Left lung (tissue), 10 donors: Measurements from ENCODE around the gene LTBP1. TPM values are rescaled to one million over a fixed set of nuclear protein-coding genes. Genes with fewer than 3 reads are reported as not detected.

Experiments
- ATAC-seq: fragments of 200-7000 bp; cut with Tn5 transposase; one replicate; pipeline ENCODE4 v1.9.1; 2020; ENCODE audit warnings: moderate library complexity
- DNase-seq, 4 donors: peaks; one replicate each; pipeline ENCODE4 v3.0.0-alpha.2; 2013 to 2020
- H3K27ac ChIP-seq, 2 donors: fragments of 200-600 bp; sonication (generic) in 1 of 2; one replicate each; pipeline versions ENCODE4 v1.5.0 to v1.8.0; 2020 to 2021
- H3K27me3 ChIP-seq, 2 donors: fragments of 200-600 bp; sonication (generic) in 1 of 2; one replicate each; pipeline versions ENCODE4 v1.5.0 to v1.8.0; 2020 to 2021
- H3K36me3 ChIP-seq, 2 donors: fragments of 200-600 bp; sonication (generic) in 1 of 2; one replicate each; pipeline versions ENCODE4 v1.5.0 to v1.8.0; 2020 to 2021
- H3K4me1 ChIP-seq, 2 donors: fragments of 200-600 bp; one replicate each; pipeline ENCODE4 v1.8.0; 2021
- H3K4me3 ChIP-seq, 2 donors: fragments of 200-600 bp; sonication (generic) in 1 of 2; one replicate each; pipeline versions ENCODE4 v1.5.0 to v1.8.0; 2020 to 2021; ENCODE audit warnings: mild to moderate bottlenecking in 1 of 2
- H3K9me3 ChIP-seq, 2 donors: fragments of 200-600 bp; sonication (generic) in 1 of 2; one replicate each; pipeline versions ENCODE4 v1.5.0 to v1.8.0; 2020 to 2021
- intact Hi-C, 2 donors: fragments of 100-400 bp; cut with DNase I; formaldehyde crosslinking; loops; one replicate each; pipeline versions ENCODE4 v1.11.2 to v1.14.2; 2022
- polyA plus RNA-seq, 6 donors: library from polyadenylated mRNA; unstranded; fragments of 120-200 nt; gene quantifications; one replicate each; pipeline ENCODE4 v1.2.1, GENCODE V29; 2013; ENCODE audit not compliant: insufficient read length in 6 of 6
- total RNA-seq, 2 donors: library from RNA; stranded (reverse); fragmentation: NEBNext Ultra II Directional; extraction: Animal tissue kit (Norgen Biotek cat#: 25700); gene quantifications; one replicate each; pipeline ENCODE4 v1.2.1, GENCODE V29; 2021
- TF ChIP-seq, protein P1 (sequence below), 2 donors: fragments of 200-600 bp; sonication (generic) in 1 of 2; IDR thresholded peaks; one replicate each; pipeline versions ENCODE4 v1.5.0 to v1.8.0; 2021; ENCODE audit warnings: antibody characterized with exemption in 2 of 2
- donor health status: DM: no; HTN: yes; CAD: no.
- donor health status: DM: no; HTN: no; CAD: no.

LTBP1 gene
- total and polyA plus RNA-seq, 8 donors: 35.4 to 81.2 (median 50.9) TPM

DNA sequence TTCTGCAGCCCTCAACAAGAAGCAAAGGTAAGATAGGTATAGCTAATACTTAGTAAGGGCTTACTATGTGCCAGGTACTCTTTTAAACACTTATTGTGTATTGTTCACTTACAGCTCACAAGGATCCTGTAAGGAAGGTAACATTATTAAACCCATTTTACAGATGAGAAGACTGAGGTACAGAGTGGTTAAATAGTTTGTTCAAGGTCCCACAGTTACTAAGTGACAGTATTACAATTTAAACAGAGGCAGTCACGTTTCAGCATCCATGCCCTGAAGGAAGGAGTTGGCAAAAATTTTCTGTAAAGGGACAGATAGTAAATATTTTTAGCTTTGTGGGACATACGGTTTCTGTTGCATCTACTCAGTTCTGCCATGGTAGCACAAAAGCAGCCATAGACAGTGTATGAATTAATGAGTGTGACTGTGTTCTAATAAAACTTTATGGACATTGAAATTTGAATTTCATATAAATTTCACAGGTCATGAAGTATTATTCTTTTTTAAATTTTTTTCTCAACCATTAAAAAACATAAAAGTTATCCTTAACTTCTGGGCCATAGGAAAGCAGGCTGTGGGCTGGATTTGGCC is 75.7 kb downstream of the LTBP1 start:
- no peak overlapping the region for H3K27ac ChIP-seq
- H3K27me3 ChIP-seq: no peaks in the 10 kb centered on the region
- H3K4me3 ChIP-seq: no peak overlapping the region
- H3K36me3 ChIP-seq: no peaks in the 10 kb centered on the region
- intact Hi-C loops: loop anchor here in 1 of 2 donors (10.0 kb wide), 1 partner anchor 248 kb away; no protein-coding TSS in a partner anchor
- DNase-seq: no peak
- peaks cover 0 to 7% of the 10 kb centered on the region in 2 donors for H3K4me1 ChIP-seq
- H3K9me3 ChIP-seq: no peaks in the 10 kb centered on the region
- no peak for ATAC-seq
- TF ChIP-seq, protein P1, sequence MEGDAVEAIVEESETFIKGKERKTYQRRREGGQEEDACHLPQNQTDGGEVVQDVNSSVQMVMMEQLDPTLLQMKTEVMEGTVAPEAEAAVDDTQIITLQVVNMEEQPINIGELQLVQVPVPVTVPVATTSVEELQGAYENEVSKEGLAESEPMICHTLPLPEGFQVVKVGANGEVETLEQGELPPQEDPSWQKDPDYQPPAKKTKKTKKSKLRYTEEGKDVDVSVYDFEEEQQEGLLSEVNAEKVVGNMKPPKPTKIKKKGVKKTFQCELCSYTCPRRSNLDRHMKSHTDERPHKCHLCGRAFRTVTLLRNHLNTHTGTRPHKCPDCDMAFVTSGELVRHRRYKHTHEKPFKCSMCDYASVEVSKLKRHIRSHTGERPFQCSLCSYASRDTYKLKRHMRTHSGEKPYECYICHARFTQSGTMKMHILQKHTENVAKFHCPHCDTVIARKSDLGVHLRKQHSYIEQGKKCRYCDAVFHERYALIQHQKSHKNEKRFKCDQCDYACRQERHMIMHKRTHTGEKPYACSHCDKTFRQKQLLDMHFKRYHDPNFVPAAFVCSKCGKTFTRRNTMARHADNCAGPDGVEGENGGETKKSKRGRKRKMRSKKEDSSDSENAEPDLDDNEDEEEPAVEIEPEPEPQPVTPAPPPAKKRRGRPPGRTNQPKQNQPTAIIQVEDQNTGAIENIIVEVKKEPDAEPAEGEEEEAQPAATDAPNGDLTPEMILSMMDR (IDR thresholded peaks at IDR 0.05): no peak

DNA sequence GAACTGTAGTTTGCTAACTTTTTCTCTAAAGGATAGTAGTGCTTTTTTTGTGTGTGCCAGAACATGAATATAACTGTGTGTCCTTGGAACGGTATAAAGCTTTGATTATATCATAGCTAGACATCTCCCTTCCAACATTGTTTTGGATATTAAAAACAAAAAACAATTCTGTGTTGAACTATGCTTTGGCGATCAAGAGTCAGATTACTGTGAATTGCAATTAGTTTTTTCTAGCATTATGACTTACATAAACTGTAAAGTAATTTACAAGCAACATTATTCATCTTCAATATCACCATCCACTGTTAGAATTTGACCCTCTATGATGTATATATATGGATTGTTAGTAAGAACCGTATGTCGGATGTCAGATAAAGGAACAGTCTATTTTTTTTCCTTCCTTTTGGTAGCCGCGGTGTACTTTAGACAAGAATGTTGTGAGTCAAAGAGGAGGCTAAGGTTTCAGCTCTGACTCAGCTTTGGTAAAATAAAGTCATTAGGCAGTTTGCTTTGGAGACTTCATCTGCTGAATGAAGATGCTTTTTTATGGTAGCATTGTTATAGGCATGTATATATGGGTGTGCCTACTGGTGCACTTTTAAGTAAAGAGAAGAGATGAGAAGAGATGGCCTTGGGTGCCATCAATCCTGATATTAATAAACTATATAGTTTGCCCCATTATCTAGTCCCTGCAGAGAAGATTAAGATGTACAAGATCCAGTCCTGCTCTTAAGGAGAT is 76.4 kb downstream of the LTBP1 start:
- Histone ChIP-seq H3K27ac (no peak overlapping the region), H3K36me3 (no peaks in the 10 kb centered on the region)
- DNase-seq: no peak

DNA sequence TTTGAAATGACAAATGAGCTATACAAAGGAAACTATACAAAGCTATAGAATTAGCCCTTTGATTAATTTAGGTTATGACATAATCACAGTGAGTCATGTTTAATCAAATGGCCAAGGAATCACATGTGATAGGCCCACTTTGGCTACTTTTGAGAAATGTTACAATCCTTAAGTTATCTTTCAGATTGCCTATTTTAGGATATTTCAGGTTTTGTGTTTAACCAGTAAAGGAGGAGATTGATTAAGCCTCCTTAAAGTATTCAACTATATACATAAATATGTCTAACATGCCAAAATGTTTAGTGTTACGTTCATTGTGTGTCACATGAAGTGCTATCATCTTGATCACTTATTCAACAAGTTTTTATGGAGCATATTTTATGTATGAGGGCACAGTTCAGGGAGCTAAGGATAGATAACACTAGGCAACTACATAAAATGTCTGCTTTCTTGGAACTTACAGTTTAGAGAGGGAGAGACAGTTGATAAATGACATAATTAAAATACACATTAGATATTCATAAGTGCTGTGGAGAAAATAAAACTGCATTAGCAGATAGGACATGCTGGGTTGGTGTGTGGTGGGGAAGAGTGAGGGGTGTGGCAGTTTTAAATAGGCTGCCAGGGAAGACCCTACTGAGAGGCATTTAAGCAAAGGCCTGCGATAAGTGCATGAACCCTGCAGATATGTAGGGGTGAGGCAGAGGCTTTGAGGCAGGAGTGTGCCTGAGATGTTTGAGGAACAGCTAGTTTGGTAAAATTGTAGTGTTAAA is 77.2 kb downstream of the LTBP1 start:
- TF ChIP-seq, protein P1 (IDR thresholded peaks at IDR 0.05): no peak
- Histone ChIP-seq H3K36me3 (no peaks in the 10 kb centered on the region), H3K4me1 (peaks cover 0 to 7% of the 10 kb centered on the region in 2 donors), H3K9me3 (no peaks in the 10 kb centered on the region), H3K27ac (no peak overlapping the region), H3K4me3 (no peak overlapping the region), H3K27me3 (no peaks in the 10 kb centered on the region)
- ATAC-seq (no peak), DNase-seq (no peak)
- intact Hi-C loops: loop anchor here in 1 of 2 donors (10.0 kb wide), 1 partner anchor 249 kb away; no protein-coding TSS in a partner anchor

More for the DNA sequence above, 76.4 kb downstream of the LTBP1 start:
- Histone ChIP-seq H3K4me3 (no peak overlapping the region), H3K27me3 (no peaks in the 10 kb centered on the region), H3K4me1 (peaks cover 0 to 7% of the 10 kb centered on the region in 2 donors), H3K9me3 (no peaks in the 10 kb centered on the region)
- TF ChIP-seq, protein P1 (IDR thresholded peaks at IDR 0.05): no peak
- intact Hi-C loops: loop anchor here in 1 of 2 donors (10.0 kb wide), 1 partner anchor 248 kb away; no protein-coding TSS in a partner anchor
- ATAC-seq: peak; percentile 25

DNA sequence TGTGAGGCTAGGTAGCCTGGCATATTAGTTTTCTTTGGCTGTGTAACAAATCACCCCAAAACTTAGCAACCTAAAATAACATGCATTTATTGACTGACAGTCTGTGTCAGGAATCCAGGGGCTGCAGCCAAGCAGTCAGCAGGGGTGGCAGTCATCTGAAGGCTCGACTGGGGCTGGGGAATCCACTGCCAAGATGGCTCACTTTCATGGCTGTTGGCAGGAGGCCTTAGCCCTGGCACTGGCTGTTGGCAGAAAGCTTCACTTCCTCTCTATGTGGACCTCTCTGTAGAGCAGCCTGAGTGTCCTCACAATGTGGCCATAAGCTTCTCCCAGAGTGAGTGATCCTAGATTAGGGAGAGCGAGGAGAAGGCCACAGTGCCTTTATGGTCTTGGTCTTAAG is 78.0 kb downstream of the LTBP1 start:
- DNase-seq (no peak), ATAC-seq (no peak)
- intact Hi-C loops: loop anchor here in 1 of 2 donors (10.0 kb wide), 1 partner anchor 250 kb away; no protein-coding TSS in a partner anchor
- H3K36me3 ChIP-seq: no peaks in the 10 kb centered on the region
- peaks cover 0 to 7% of the 10 kb centered on the region in 2 donors for H3K4me1 ChIP-seq
- H3K9me3 ChIP-seq: no peaks in the 10 kb centered on the region
- no peaks in the 10 kb centered on the region for H3K27me3 ChIP-seq
- H3K27ac ChIP-seq: no peak overlapping the region
- no peak overlapping the region for H3K4me3 ChIP-seq
- TF ChIP-seq, protein P1 (IDR thresholded peaks at IDR 0.05): no peak
